Subcutaneous adipose tissue (tissue), 4 donors: Measurements from ENCODE around the gene GSG1L2. TPM values are rescaled to one million over a fixed set of nuclear protein-coding genes. Genes with fewer than 3 reads are reported as not detected.

Source experiments
- total RNA-seq, 4 donors: library from RNA; depleted of rRNA; stranded (reverse); fragments of >200 nt; gene quantifications; one replicate each; pipeline ENCODE4 v1.1.0, GENCODE V29; 2016
- TF ChIP-seq, protein P1 (sequence below): fragments of 450-650 bp; IDR thresholded peaks from one replicate; pipeline ENCODE4 v1.5.1; 2016; ENCODE audit warnings: low read depth, mild to moderate bottlenecking, control low read depth, antibody characterized with exemption, moderate library complexity

GSG1L2 gene
- total RNA-seq, 4 donors from 2014 or later, result not detected

DNA sequence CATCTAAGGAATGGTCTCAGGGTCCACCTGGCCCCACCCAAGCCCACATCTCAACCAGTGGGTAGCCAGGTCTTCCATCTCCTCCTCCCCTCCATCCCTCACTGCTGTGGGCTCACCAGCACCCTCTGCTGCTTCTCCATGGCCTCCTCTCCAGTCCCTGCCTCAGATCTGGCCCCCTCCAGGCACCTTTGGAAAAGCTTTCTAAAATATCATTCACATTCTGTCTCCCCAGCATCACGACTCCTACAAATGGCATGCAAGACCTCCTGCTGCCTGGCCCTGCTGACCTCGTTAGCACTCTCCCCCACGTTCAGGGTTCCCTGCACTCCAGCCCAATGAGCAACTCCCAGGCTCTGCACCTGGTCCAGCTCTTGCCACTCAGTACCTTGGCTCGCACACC, 17.6 kb upstream of the GSG1L2 start:
- TF ChIP-seq, protein P1, sequence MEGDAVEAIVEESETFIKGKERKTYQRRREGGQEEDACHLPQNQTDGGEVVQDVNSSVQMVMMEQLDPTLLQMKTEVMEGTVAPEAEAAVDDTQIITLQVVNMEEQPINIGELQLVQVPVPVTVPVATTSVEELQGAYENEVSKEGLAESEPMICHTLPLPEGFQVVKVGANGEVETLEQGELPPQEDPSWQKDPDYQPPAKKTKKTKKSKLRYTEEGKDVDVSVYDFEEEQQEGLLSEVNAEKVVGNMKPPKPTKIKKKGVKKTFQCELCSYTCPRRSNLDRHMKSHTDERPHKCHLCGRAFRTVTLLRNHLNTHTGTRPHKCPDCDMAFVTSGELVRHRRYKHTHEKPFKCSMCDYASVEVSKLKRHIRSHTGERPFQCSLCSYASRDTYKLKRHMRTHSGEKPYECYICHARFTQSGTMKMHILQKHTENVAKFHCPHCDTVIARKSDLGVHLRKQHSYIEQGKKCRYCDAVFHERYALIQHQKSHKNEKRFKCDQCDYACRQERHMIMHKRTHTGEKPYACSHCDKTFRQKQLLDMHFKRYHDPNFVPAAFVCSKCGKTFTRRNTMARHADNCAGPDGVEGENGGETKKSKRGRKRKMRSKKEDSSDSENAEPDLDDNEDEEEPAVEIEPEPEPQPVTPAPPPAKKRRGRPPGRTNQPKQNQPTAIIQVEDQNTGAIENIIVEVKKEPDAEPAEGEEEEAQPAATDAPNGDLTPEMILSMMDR, result no peak

DNA sequence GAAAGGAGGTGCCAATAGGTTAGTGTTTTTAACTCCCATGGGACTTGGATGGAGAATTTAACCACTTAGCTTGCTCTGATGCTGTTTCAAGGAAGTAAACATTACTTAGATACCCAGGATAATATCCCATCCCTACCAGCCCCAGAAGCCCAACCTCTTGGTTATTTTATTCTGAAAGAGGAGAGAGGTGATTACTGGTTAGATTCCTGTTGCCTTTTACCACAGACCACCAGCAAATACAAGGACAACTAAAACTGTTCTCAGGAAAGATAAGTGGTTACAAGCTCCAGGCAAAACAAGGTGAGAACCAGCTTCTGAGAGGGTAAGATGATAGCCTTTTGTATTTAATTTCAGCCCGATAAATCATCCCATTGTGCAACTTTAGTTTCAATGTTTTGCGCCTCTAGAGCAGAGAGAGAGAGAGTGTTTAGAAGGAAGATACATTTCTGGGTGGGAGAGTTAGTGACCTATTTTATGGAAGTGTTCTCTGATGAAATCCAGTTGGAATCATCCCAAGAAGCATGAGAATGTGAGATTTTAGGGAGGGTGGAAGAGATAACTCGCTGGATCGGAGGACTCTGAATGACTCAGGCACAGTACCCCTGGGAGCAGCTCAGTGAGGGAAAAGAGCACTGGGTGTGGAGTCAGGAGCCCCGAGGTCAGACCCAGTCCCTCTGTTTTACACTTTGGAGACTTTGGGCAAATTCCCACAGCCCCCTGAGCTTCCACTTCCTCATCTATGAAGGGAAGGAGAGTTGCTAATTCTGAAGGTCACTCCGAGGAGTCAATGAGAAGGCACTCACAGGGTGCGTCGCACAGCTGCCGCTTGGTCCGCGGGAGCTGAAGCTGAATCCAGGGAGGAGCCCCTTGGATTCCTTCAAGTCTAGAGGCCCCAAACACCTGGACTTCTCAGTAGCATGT, 15.9 kb upstream of the GSG1L2 start:
- TF ChIP-seq, protein P1, result no peak

DNA sequence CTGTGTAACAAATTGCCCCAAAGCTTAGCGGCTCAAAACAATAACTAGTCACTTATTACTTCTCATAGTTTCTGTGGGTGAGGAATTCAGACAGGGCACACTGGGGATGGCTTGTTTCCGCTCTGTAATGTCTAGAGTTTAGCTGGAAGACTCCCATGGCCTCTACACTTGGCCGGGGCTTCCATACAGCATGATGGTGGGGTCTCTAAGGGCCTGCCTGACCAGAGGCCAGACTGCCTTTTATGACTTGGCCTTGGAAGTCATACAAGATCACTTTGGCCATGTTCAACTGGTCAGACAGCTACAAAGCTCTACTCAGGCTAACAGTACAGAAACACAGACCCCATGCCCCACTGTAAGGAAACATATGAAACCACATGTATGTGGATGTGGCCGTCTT, 12.0 kb upstream of the GSG1L2 start:
- TF ChIP-seq, protein P1, result no peak

DNA sequence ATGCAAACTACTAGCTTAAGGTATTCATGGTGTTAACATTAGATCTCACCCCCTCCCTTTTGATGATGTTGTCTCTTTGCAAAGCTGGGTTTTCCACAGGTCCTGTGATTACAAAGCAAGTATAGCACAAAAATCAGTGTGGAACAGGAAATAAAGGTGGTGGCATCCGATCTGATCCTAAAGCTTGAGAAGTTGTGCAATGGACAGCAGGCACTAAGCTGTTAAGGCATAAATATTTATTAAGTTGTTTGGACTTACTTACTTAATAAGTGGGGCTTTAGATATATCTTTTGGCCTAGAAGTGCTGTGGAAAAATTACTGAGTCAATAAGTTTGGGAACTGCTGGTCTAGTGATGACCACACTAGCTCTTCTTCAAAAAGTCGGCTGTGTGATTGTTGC, 8.8 kb upstream of the GSG1L2 start:
- TF ChIP-seq, protein P1, result no peak

DNA sequence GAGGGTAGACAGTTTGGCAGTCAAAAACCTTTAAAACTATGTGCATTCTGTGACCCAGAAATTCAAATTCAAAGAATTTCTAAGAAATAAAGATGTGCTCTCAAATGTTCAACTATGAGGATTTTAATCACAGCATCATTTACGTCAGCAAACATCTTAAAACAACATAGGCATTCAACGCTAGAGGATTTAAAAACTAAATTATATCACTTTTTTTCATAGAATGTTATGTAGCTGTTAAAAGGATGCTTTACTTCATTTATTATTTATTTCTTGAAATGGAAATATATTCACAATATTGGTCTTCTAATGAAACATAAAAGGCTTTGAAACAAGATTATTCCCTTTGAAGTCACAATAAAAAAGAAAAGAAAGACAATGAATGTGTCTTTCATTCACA, 7.5 kb upstream of the GSG1L2 start:
- TF ChIP-seq, protein P1, result no peak

DNA sequence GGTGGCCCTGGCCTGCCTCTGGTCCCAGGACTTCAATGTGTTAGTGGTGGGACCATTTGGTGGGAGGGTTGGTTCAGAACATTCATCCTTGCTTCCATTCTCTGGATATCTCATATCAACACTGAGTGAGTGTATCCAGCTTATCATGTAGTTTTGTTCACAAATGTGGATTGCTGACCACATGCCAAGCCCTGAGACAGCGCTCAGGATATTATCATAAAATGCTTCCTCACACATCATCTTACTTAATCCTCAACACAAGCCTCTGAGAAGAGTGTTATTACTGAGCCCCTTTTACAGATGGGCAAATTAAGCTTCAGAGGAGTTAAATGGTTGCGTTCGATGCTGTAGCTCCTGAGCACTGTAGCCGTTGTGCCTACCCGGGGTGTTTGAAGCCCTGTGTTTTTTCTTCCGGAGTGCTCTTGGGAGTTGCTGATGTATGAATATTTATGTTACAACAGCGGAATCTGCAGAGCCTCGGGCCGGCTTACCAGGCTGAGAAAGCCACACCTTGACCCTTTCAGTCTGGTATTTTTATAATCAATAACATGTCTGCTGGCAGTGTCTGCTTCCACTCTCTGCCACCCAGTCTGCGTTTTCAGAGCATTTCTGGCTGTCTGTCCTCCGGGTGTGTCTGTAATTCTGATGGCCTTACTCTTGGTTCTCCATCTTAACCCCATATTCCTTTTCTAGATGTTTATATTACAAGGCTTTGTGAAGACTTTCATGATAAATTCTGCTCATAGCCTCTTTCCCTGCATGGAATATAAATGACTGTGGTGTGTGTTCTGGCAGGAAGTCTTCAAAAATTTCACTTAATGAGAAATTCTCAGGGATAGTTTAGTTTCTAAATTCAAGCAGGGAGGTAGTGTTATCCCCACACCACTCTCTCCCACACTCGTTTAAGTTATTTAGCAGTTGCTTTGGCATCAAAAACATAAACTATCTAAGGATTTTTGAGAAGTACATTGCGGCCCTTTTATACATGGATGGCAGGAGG, 6.7 kb upstream of the GSG1L2 start:
- TF ChIP-seq, protein P1, result no peak

DNA sequence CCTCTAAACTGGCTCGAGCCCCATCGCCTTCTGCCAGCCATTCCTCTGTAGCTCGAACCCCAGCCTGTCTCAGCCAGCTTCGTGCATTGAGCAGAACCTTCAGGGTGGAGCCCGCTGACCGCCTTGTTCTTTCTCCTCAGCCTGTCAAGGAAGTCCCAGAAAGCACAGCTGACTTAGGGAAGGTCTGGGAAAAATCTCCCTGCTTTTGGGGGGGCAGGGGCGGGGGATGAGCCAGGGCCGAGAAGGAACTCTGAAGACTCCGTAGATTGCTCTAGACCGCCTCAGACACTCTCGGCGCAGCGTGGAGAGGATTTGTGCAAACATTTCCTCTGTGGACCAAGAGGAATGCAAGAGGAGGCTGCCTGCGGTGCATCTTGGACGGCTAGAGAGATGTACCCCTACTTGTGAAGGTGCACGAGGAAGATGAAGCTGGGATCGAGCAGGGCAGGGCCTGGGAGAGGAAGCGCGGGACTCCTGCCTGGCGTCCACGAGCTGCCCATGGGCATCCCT, 3.8 kb upstream of the GSG1L2 start, which contains the start of gene GLP2R:
GLP2R (plus strand) TSS at position 284 of the 510 bp plus-strand sequence; CDS start at position 424, 140 bp downstream.
- TF ChIP-seq, protein P1, result no peak
